Stomach (tissue), 4 donors: ENCODE measurements around the gene ENOX1.
"Not testable (repeated sequence)": the region's sequence is repeated elsewhere in the genome, so short reads cannot be mapped to it uniquely, and the experiment has no call there.

Source experiments
- EP300 ChIP-seq: sonication (generic); formaldehyde crosslinking; IDR thresholded peaks from one replicate; pipeline ENCODE4 v1.6.1; 2017; ENCODE audit warnings: antibody characterized with exemption
- POLR2A ChIP-seq, 4 donors: fragments of 450-650 bp; IDR thresholded peaks; one replicate each; pipeline ENCODE4 v1.6.1; 2016; ENCODE audit warnings: antibody characterized with exemption in 4 of 4, control low read depth in 2 of 4, mild to moderate bottlenecking in 1 of 4, moderate library complexity in 1 of 4
- POLR2AphosphoS5 ChIP-seq, 3 donors: sonication (generic); formaldehyde crosslinking; IDR thresholded peaks; one replicate each; pipeline ENCODE4 v1.6.1; 2016; ENCODE audit warnings: antibody characterized with exemption in 3 of 3
- TF ChIP-seq, protein P1 (sequence below), 7 experiments: fragments of 450-650 bp in 4 of 7; fragments of 200-600 bp in 3 of 7; sonication (generic) in 3 of 7; IDR thresholded peaks; one replicate each; pipeline ENCODE4 v1.5.1; 2016 to 2019; ENCODE audit warnings: antibody characterized with exemption in 7 of 7, control low read depth in 2 of 7, mild to moderate bottlenecking in 1 of 7

GRCh38 chr13:43351612-43352011 lies 435.2 kb downstream of the ENOX1 start:
- TF ChIP-seq, protein P1, sequence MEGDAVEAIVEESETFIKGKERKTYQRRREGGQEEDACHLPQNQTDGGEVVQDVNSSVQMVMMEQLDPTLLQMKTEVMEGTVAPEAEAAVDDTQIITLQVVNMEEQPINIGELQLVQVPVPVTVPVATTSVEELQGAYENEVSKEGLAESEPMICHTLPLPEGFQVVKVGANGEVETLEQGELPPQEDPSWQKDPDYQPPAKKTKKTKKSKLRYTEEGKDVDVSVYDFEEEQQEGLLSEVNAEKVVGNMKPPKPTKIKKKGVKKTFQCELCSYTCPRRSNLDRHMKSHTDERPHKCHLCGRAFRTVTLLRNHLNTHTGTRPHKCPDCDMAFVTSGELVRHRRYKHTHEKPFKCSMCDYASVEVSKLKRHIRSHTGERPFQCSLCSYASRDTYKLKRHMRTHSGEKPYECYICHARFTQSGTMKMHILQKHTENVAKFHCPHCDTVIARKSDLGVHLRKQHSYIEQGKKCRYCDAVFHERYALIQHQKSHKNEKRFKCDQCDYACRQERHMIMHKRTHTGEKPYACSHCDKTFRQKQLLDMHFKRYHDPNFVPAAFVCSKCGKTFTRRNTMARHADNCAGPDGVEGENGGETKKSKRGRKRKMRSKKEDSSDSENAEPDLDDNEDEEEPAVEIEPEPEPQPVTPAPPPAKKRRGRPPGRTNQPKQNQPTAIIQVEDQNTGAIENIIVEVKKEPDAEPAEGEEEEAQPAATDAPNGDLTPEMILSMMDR (IDR thresholded peaks at IDR 0.05): not testable (repeated sequence)
- TF ChIP-seq POLR2A (IDR thresholded peaks at IDR 0.05); EP300; POLR2AphosphoS5 (IDR thresholded peaks at IDR 0.05): not testable (repeated sequence)
